ENCODE results near the gene VPS8.

GRCh38 chr3:184821034-184821433 lies 9.1 kb downstream of the VPS8 start:
- TF ChIP-seq REST (IDR thresholded peaks at IDR 0.05; ENCODE audit: insufficient read depth in 1 of 2, low read depth in 2 of 2, low read length in 1 of 2) (no peak), POLR2AphosphoS5 (IDR thresholded peaks at IDR 0.05; ENCODE audit: low read depth, low read length) (no peak), CTCF (IDR thresholded peaks at IDR 0.05) (no peak)

Data from Panc1 (cell line).